ENCODE measurements around the gene VIM.

- TF ChIP-seq POLR2AphosphoS5 (IDR thresholded peaks at IDR 0.05; ENCODE audit: borderline replicate concordance, low read depth, low read length) (no peak), EZH2 (IDR thresholded peaks at IDR 0.05) (no peak)
These were observed 25.5 kb upstream of the VIM start for GRCh38 chr10:17202506-17202905.

All from SK-N-MC (cell line).